ENCODE measurements around the gene ZNF546.
"Not testable (repeated sequence)": the region's sequence is repeated elsewhere in the genome, so short reads cannot be mapped to it uniquely, and the experiment has no call there.

DNA sequence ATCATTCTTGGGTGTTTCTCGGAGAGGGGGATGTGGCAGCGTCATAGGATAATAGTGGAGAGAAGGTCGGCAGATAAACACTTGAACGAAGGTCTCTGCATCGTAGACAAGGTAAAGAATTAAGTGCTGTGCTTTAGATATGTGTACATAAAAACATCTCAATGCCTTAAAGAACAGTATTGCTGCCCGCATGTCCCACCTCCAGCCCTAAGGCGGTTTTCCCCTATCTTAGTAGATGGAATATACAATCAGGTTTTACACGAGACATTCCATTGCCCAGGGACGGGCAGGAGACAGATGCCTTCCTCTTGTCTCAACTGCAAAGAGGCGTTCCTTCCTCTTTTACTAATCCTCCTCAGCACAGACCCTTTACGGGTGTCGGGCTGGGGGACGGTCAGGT is 37.5 kb upstream of the ZNF546 start:
- TF ChIP-seq, protein P1, sequence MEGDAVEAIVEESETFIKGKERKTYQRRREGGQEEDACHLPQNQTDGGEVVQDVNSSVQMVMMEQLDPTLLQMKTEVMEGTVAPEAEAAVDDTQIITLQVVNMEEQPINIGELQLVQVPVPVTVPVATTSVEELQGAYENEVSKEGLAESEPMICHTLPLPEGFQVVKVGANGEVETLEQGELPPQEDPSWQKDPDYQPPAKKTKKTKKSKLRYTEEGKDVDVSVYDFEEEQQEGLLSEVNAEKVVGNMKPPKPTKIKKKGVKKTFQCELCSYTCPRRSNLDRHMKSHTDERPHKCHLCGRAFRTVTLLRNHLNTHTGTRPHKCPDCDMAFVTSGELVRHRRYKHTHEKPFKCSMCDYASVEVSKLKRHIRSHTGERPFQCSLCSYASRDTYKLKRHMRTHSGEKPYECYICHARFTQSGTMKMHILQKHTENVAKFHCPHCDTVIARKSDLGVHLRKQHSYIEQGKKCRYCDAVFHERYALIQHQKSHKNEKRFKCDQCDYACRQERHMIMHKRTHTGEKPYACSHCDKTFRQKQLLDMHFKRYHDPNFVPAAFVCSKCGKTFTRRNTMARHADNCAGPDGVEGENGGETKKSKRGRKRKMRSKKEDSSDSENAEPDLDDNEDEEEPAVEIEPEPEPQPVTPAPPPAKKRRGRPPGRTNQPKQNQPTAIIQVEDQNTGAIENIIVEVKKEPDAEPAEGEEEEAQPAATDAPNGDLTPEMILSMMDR (IDR thresholded peaks at IDR 0.05), result not testable (repeated sequence)
- TF ChIP-seq POLR2A (IDR thresholded peaks at IDR 0.05), result not testable (repeated sequence)

Measured in thyroid gland (tissue), 4 donors.